Colonic mucosa (tissue), 4 donors: ENCODE results near the gene ISG15. TPM values are rescaled to one million over a fixed set of nuclear protein-coding genes. Genes with fewer than 3 reads are reported as not detected.

Experiments used
- DNase-seq: peaks from one replicate; pipeline ENCODE4 v3.0.0-alpha.2; 2020
- H3K27ac ChIP-seq: fragments of 200-600 bp; one replicate; pipeline ENCODE4 v1.8.0; 2021
- H3K27me3 ChIP-seq: fragments of 200-600 bp; one replicate; pipeline ENCODE4 v1.8.0; 2021
- H3K36me3 ChIP-seq: fragments of 200-600 bp; one replicate; pipeline ENCODE4 v1.8.0; 2021
- H3K4me1 ChIP-seq: fragments of 200-600 bp; one replicate; pipeline ENCODE4 v1.8.0; 2021; ENCODE audit warnings: mild to moderate bottlenecking
- H3K4me3 ChIP-seq: fragments of 200-600 bp; one replicate; pipeline ENCODE4 v1.8.0; 2021
- H3K9ac ChIP-seq, 2 donors: one replicate each; pipeline ENCODE4 v1.7.0; 2013; ENCODE audit warnings: control low read depth in 2 of 2, low read depth in 2 of 2, low read length in 2 of 2
- H3K9me3 ChIP-seq: fragments of 200-600 bp; one replicate; pipeline ENCODE4 v1.8.0; 2021
- intact Hi-C: fragments of 100-400 bp; cut with DNase I; formaldehyde crosslinking; loops from one replicate; pipeline ENCODE4 v1.14.1; 2022
- total RNA-seq, 2 donors: library from RNA; stranded (reverse); fragmentation: NEBNext Ultra II Directional in 1 of 2; extraction: Animal tissue kit (Norgen Biotek cat#: 25700) in 1 of 2; gene quantifications; one replicate each; pipeline ENCODE4 v1.2.1, GENCODE V29; 2021
- TF ChIP-seq, protein P1 (sequence below): fragments of 200-600 bp; IDR thresholded peaks from one replicate; pipeline ENCODE4 v1.8.0; 2022; ENCODE audit warnings: antibody characterized with exemption, mild to moderate bottlenecking
- donor health status: healthy.
- donor health status: DM: no; HTN: no; CAD: no.
- donor health status: DM: no; HTN: no; CAD: no.

ISG15 gene
- total RNA-seq, 2 donors from 2014 or later, result 21.9 to 25.2 TPM

DNA sequence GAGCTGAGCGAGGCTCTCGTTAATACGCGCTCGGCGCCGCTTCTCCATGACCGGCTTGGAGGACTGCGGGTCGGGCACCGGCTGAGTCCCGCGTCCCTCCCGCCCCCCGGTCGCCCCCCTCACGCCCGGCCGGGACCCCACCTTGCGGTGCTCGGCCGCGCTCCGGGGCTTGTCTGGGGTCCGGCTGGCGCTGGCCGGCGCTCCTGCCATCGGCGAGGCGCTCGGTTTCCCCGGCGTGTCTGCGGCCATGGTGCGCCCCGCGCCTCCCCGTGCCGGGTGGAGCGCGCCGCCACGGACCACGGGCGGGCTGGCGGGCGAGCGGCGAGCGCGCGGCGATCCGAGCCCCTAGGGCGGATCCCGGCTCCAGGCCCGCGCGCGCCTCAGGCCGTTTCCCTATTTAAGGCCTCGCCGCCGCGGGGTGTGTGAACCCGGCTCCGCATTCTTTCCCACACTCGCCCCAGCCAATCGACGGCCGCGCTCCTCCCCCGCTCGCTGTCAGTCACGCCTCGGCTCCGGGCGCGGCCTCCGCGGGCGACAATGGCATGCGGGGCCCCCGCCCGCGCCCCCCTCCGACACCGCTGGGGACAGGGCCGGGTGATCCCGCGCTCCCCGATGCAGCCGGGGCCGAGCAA is 13.5 kb upstream of the ISG15 start, which contains the start of gene HES4:
HES4 (minus strand) TSS at position 373 of the 632 bp plus-strand sequence; CDS start at position 249, 124 bp downstream.
- Histone ChIP-seq H3K4me3 (peak within 1 kb of the TSS; percentile 54), H3K36me3 (no peaks in the 10 kb centered on the region), H3K27ac (peak within 1 kb of the TSS; percentile 91), H3K9me3 (no peaks in the 10 kb centered on the region), H3K27me3 (peaks cover 14% of the 10 kb centered on the region), H3K9ac (peak within 1 kb of the TSS; percentile 46 to 73), H3K4me1 (peaks cover 8% of the 10 kb centered on the region)
- TF ChIP-seq, protein P1, sequence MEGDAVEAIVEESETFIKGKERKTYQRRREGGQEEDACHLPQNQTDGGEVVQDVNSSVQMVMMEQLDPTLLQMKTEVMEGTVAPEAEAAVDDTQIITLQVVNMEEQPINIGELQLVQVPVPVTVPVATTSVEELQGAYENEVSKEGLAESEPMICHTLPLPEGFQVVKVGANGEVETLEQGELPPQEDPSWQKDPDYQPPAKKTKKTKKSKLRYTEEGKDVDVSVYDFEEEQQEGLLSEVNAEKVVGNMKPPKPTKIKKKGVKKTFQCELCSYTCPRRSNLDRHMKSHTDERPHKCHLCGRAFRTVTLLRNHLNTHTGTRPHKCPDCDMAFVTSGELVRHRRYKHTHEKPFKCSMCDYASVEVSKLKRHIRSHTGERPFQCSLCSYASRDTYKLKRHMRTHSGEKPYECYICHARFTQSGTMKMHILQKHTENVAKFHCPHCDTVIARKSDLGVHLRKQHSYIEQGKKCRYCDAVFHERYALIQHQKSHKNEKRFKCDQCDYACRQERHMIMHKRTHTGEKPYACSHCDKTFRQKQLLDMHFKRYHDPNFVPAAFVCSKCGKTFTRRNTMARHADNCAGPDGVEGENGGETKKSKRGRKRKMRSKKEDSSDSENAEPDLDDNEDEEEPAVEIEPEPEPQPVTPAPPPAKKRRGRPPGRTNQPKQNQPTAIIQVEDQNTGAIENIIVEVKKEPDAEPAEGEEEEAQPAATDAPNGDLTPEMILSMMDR, result no peak
- intact Hi-C loops, result no loop called here
- peak; percentile 94 for DNase-seq

DNA sequence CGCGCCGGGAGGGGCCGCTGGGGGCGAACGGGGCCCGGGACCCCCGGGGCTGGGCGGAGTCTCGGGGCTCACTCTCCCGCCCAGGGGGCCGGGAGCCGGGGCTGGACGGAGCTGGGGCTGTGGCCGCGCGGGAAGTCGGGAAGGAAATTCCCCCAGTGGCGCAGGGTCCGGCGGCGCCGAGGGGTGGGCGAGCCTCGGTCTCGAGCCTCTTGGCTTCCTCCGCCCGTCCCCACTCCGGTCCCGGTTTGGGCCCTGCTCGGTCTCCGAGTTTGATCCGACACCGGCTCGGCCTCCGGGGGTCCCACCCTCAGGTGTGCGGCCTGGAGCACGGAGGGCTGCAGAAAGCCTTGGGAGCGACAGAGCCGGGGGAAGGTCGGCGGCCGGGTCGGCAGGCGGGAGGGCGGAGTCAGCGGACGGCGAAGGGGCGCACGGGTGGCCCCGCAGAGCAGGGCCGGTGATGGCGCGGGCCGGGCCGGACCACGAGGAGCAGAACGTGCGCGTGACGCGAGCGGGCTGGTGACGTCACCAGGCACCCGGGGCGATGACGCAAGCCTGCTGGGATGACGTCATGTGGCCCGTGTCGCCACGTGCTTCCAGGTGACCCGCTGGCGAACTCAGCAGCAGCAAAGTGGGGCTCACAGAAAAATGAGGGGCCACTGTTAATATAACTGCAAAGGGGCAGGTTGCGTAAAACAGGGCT is 12.8 kb upstream of the ISG15 start:
- Histone ChIP-seq H3K4me3 (peak overlapping the region; percentile 54), H3K4me1 (peaks cover 15% of the 10 kb centered on the region), H3K9me3 (no peaks in the 10 kb centered on the region), H3K27ac (peak overlapping the region; percentile 91), H3K36me3 (no peaks in the 10 kb centered on the region), H3K9ac (peak overlapping the region; percentile 46 to 73), H3K27me3 (peaks cover 14% of the 10 kb centered on the region)
- intact Hi-C loops, result no loop called here
- DNase-seq, result peak; percentile 82
- TF ChIP-seq, protein P1, result no peak

DNA sequence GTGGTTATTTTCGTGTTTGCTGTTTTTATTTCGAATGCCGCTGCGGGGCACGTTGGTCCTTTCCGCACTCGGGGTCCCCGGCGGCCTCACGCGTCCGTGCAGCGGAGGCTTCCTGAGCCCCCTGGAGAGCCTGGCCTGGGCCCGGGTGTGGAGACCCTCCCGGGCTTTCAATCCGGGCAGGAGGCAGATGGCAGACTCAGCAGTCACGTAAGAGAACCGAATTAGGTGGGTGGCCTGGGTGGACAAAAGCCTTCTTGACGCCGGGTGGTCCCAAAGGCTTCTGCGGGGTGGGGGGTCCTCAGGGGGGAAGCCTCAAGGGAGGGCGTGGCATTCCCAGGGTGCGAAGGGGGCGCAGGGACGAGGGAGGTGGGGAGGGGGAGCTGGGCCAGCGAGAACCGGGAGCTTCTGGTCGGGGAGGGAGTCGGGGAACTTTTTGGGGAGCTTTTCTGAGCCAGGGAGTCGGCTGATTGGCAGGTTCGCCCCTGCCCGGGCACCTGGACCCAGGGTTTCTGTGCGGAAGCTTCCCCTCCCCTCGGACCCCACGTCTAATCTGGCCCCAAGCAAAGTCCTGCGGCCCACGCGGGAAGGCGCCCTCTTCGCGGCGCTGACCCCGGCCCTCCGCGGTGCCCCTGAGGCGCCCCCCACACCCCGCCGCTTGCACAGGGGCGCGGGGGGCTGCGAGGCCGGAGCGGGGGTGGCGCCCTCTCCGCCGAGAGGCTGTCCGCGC is 12.1 kb upstream of the ISG15 start:
- intact Hi-C loops, result no loop called here
- DNase-seq, result peak; percentile 30
- TF ChIP-seq, protein P1, result no peak
- Histone ChIP-seq H3K27me3 (peaks cover 14% of the 10 kb centered on the region), H3K4me1 (peaks cover 21% of the 10 kb centered on the region), H3K9ac (peak overlapping the region; percentile 46 to 73), H3K4me3 (peak overlapping the region; percentile 54), H3K36me3 (no peaks in the 10 kb centered on the region), H3K9me3 (no peaks in the 10 kb centered on the region), H3K27ac (peak overlapping the region; percentile 91)

DNA sequence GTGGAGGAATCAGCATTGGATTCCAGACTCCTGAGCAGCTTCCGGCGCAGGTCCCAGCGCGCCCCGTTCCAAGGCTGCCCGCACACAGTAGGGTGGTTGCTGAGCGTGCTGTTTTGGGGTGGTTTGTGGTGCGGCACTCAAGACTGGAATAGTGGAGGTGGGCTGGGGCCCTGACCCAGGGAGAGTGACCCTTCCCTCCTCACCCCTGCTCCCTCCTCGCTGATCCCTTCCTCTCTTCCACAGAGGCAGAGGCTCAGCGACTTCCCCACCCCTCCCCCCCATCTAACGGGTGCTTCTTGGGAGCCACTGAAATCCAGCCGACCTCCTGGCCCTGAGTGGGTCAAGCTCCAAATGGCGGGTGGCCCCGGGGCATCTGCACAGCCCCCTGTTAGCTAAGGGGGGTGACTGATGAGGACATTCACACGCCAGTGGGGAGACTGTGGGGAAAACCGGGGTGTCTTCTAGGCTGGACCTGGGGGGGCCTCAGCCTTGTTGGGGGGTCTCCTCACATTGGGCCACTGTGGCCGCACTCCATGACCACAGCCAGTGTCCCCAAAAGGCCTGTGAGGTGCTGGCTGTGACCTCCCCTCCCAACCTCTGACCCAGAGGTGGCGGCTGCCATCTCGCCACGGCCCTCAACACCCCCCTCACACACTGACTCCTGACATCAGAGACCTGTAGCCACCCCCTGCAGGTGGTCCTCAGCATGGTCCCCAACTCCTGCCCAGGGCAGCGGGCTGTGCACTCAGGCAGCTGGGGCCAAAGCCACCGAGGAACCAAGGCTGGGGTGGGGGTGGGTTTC is 9.5 kb upstream of the ISG15 start:
- no peak overlapping the region for H3K27ac ChIP-seq
- H3K27me3 ChIP-seq, result peaks cover 2% of the 10 kb centered on the region
- no peaks in the 10 kb centered on the region for H3K36me3 ChIP-seq
- no peak overlapping the region for H3K9ac ChIP-seq
- TF ChIP-seq, protein P1, result no peak
- no peaks in the 10 kb centered on the region for H3K9me3 ChIP-seq
- peaks cover 21% of the 10 kb centered on the region for H3K4me1 ChIP-seq
- DNase-seq, result no peak
- intact Hi-C loops, result no loop called here
- H3K4me3 ChIP-seq, result no peak overlapping the region

DNA sequence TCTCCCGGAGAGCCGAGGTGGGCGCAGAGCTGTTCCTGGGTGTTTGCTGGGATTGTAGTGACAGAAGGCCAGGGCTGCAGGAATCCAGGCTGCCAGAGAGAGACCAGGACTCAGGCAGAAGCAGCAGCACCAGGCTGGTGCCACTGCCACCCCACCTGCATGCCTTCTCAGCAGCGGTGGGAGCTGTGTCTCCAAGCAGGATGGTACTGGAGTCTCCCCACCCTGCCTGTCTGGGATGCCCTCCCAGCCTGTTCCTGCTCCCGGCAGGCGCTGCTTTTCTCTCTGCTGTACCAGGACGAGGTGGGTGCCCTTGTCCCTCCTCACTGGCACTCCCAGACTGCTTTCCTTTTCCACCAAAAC is 8.9 kb upstream of the ISG15 start:
- DNase-seq, result no peak
- no peak overlapping the region for H3K27ac ChIP-seq
- H3K36me3 ChIP-seq, result no peaks in the 10 kb centered on the region
- no peaks in the 10 kb centered on the region for H3K9me3 ChIP-seq
- no peak overlapping the region for H3K4me3 ChIP-seq
- TF ChIP-seq, protein P1, result no peak
- intact Hi-C loops, result no loop called here
- peaks cover 21% of the 10 kb centered on the region for H3K4me1 ChIP-seq
- no peaks in the 10 kb centered on the region for H3K27me3 ChIP-seq
- H3K9ac ChIP-seq, result no peak overlapping the region
